ENCODE data around the gene DSN1. TPM values are rescaled to one million over a fixed set of nuclear protein-coding genes. Genes with fewer than 3 reads are reported as not detected.

Gene DSN1
- total and polyA plus RNA-seq, 10 of the 15 experiments (the other 5 are each of a cell fraction or from before 2014, with no cell fraction given): 15.3 to 33.1 (median 21.7) TPM

GRCh38 chr20:36819659-36820058 is 46.1 kb upstream of the DSN1 start:
- FAIRE-seq (no peak), ATAC-seq (no peak), DNase-seq (ENCODE audit: low read depth, low spot score) (no peak)
- Histone ChIP-seq H3K9me3 (replicated peaks; ENCODE audit: control insufficient read depth, insufficient read depth, low read length) (no peaks in the 10 kb centered on the region), H3K4me2 (ENCODE audit: control insufficient read depth, insufficient read depth) (no peak overlapping the region), H3K9ac (ENCODE audit: control insufficient read depth, insufficient read depth, low read length) (no peak overlapping the region), H3K27ac (ENCODE audit: control insufficient read depth, insufficient read depth) (no peak overlapping the region), H3K27me3 (replicated peaks in 1 of 2; ENCODE audit: control insufficient read depth in 2 of 2, insufficient read depth in 2 of 2, low read length in 1 of 2) (no peaks in the 10 kb centered on the region), H3K79me2 (ENCODE audit: control insufficient read depth, insufficient read depth, low read length) (no peaks in the 10 kb centered on the region), H3K36me3 (ENCODE audit: control insufficient read depth in 2 of 2, insufficient read depth in 2 of 2, low read length in 1 of 2) (peaks cover 3 to 7% of the 10 kb centered on the region in 2 experiments; a peak in 3 of 4 replicates), H2AFZ (ENCODE audit: control insufficient read depth, low read depth, low read length) (no peak overlapping the region), H3K4me1 (ENCODE audit: control insufficient read depth, insufficient read depth, low read length) (no peaks in the 10 kb centered on the region), H3K4me3 (no peak overlapping the region), H4K20me1 (ENCODE audit: control insufficient read depth, insufficient read depth) (no peaks in the 10 kb centered on the region)
- intact Hi-C loops (cut with micrococcal nuclease; ENCODE audit: unreplicated experiment): no loop called here
- CTCF ChIA-PET: interaction anchor here (0.7 to 4.5 kb wide), 2 partner anchors 11 to 17 kb away, joined by 3 to 29 read pairs; no protein-coding TSS in a partner anchor
- SMC1A ChIA-PET (ENCODE audit: uncharacterized antibody, unreplicated experiment): interaction anchor here (1.3 kb wide), 1 partner anchor 67 kb away, joined by 4 read pairs; no protein-coding TSS in a partner anchor
- in situ Hi-C loops (cut with MboI): no loop called here
- RAD21 ChIA-PET (ENCODE audit: unreplicated experiment): interaction anchor here (0.8 kb wide), 1 partner anchor 16 kb away, joined by 3 read pairs; no protein-coding TSS in a partner anchor
- POLR2A ChIA-PET: interaction anchor here (0.6 to 0.7 kb wide), 2 partner anchors 32 to 768 kb away, joined by 6 to 7 read pairs; no protein-coding TSS in a partner anchor
- 41% methylated on average over 5 of the region's 5 CpGs for WGBS (ENCODE audit: insufficient coverage, insufficient replicate concordance, low lambda C conversion rate, missing lambda C conversion rate)
- BruUV-seq (replicated peaks): no TSS peak
- no peak for TF ChIP-seq ESRRA (IDR thresholded peaks at IDR 0.05; ENCODE audit: low read length)
- TF ChIP-seq BCL3 (IDR thresholded peaks at IDR 0.05; ENCODE audit: borderline replicate concordance, insufficient read depth, low read depth, low read length, poor library complexity, severe bottlenecking): no peak
- TF ChIP-seq CBX3 (IDR thresholded peaks at IDR 0.05; ENCODE audit: borderline replicate concordance, low read depth): no peak
- TF ChIP-seq TARDBP (IDR thresholded peaks at IDR 0.05; ENCODE audit: borderline replicate concordance): no peak
- no peak for TF ChIP-seq YBX1 (IDR thresholded peaks at IDR 0.05)
- no peak for TF ChIP-seq HCFC1 (IDR thresholded peaks at IDR 0.05; ENCODE audit: low read length)
- no peak for TF ChIP-seq ZNF274 (IDR thresholded peaks at IDR 0.05; ENCODE audit: insufficient read depth, insufficient read length)
- TF ChIP-seq SP1 (IDR thresholded peaks at IDR 0.05; ENCODE audit: low read depth, low read length): no peak
- no peak for TF ChIP-seq PBX3 (IDR thresholded peaks at IDR 0.05; ENCODE audit: insufficient replicate concordance, low read depth, low read length)
- no peak for TF ChIP-seq E4F1 (IDR thresholded peaks at IDR 0.05; ENCODE audit: borderline replicate concordance, partially characterized antibody)
- TF ChIP-seq BCL11A (IDR thresholded peaks at IDR 0.05; ENCODE audit: low read depth, low read length): no peak
- no peak for TF ChIP-seq CBX5 (IDR thresholded peaks at IDR 0.05; ENCODE audit: low read depth)
- TF ChIP-seq NRF1 (conservative IDR thresholded peaks at IDR 0.05; ENCODE audit: low read depth, low read length): no peak
- TF ChIP-seq ZNF687 (IDR thresholded peaks at IDR 0.05): no peak
- TF ChIP-seq MTA2 (IDR thresholded peaks at IDR 0.05; ENCODE audit: low read depth): no peak
- no peak for TF ChIP-seq RCOR1 (conservative IDR thresholded peaks at IDR 0.05; ENCODE audit: low read depth, low read length)
- TF ChIP-seq RAD21 (IDR thresholded peaks at IDR 0.05; ENCODE audit: insufficient read depth, low read depth, low read length): no peak
